Measurements from ENCODE around the gene DDX39A. TPM values are rescaled to one million over a fixed set of nuclear protein-coding genes. Genes with fewer than 3 reads are reported as not detected.
A peak's percentile ranks its signal among the peaks of the same experiment; 100 is the strongest.
"Not testable (repeated sequence)": the region's sequence is repeated elsewhere in the genome, so short reads cannot be mapped to it uniquely, and the experiment has no call there.

DDX39A gene
- total RNA-seq, 1 donor from 2014 or later: 33.4 TPM

- Histone ChIP-seq H3K4me1 (peaks cover 24% of the 10 kb centered on the region), H3K36me3 (no peaks in the 10 kb centered on the region), H3K27me3 (ENCODE audit: low read depth) (no peaks in the 10 kb centered on the region), H3K4me3 (peak overlapping the region; percentile 15), H3K9me3 (replicated peaks) (no peaks in the 10 kb centered on the region), H3K27ac (replicated peaks) (peak overlapping the region; percentile 59)
- intact Hi-C loops (cut with micrococcal nuclease): no loop called here
- DNase-seq: no peak
- TF ChIP-seq, protein P1, sequence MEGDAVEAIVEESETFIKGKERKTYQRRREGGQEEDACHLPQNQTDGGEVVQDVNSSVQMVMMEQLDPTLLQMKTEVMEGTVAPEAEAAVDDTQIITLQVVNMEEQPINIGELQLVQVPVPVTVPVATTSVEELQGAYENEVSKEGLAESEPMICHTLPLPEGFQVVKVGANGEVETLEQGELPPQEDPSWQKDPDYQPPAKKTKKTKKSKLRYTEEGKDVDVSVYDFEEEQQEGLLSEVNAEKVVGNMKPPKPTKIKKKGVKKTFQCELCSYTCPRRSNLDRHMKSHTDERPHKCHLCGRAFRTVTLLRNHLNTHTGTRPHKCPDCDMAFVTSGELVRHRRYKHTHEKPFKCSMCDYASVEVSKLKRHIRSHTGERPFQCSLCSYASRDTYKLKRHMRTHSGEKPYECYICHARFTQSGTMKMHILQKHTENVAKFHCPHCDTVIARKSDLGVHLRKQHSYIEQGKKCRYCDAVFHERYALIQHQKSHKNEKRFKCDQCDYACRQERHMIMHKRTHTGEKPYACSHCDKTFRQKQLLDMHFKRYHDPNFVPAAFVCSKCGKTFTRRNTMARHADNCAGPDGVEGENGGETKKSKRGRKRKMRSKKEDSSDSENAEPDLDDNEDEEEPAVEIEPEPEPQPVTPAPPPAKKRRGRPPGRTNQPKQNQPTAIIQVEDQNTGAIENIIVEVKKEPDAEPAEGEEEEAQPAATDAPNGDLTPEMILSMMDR (IDR thresholded peaks at IDR 0.05; ENCODE audit: borderline replicate concordance): no peak
Observed at GRCh38 chr19:14370169-14370939, 48.8 kb downstream of the DDX39A start.

- intact Hi-C loops (cut with micrococcal nuclease): no loop called here
- DNase-seq: no peak
- H3K4me3 ChIP-seq: peak overlapping the region; percentile 15
Observed at GRCh38 chr19:14369399-14370168, 49.6 kb downstream of the DDX39A start.

GRCh38 chr19:14368011-14368513 is 51.1 kb downstream of the DDX39A start:
- DNase-seq: no peak
- H3K27ac ChIP-seq (replicated peaks): peak overlapping the region; percentile 50
- intact Hi-C loops (cut with micrococcal nuclease): no loop called here
- H3K36me3 ChIP-seq: no peaks in the 10 kb centered on the region
- H3K4me3 ChIP-seq: no peak overlapping the region
- no peaks in the 10 kb centered on the region for H3K27me3 ChIP-seq (ENCODE audit: low read depth)
- H3K4me1 ChIP-seq: peaks cover 29% of the 10 kb centered on the region
- no peaks in the 10 kb centered on the region for H3K9me3 ChIP-seq (replicated peaks)
- TF ChIP-seq, protein P1 (IDR thresholded peaks at IDR 0.05; ENCODE audit: borderline replicate concordance): no peak

More at GRCh38 chr19:14369399-14370168, 49.6 kb downstream of the DDX39A start:
- Histone ChIP-seq H3K9me3 (replicated peaks) (no peaks in the 10 kb centered on the region), H3K4me1 (peaks cover 16% of the 10 kb centered on the region), H3K36me3 (no peaks in the 10 kb centered on the region), H3K27me3 (ENCODE audit: low read depth) (no peaks in the 10 kb centered on the region), H3K27ac (replicated peaks) (peak overlapping the region; percentile 59)
- TF ChIP-seq, protein P1 (IDR thresholded peaks at IDR 0.05; ENCODE audit: borderline replicate concordance): no peak

DNA sequence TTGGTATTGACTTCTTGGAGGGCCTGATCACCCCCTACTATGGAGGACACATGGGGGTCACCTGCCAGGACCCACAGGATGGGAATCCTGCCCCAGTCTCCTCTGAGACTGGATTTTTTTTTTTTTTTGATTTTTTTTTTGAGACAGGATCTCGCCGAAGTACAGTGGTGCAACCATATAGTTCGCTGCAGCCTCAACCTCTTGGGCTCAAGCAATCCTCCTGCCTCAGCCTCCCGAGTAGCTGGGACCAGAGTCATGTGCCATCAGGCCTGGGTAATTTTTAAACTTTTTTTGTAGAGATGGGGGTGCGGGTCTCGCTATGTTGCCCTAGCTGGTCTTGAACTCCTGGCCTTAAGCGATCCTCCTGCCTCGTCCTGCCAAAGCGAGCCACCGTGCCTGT is 52.1 kb downstream of the DDX39A start:
- Histone ChIP-seq H3K4me1 (peaks cover 35% of the 10 kb centered on the region), H3K36me3 (no peaks in the 10 kb centered on the region), H3K9me3 (replicated peaks) (no peaks in the 10 kb centered on the region), H3K4me3 (no peak overlapping the region), H3K27ac (replicated peaks) (no peak overlapping the region), H3K27me3 (ENCODE audit: low read depth) (no peaks in the 10 kb centered on the region)
- intact Hi-C loops (cut with micrococcal nuclease): no loop called here
- TF ChIP-seq, protein P1 (IDR thresholded peaks at IDR 0.05; ENCODE audit: borderline replicate concordance): no peak
- DNase-seq: no peak

GRCh38 chr19:14366529-14366928 is 52.6 kb downstream of the DDX39A start:
- TF ChIP-seq, protein P1 (IDR thresholded peaks at IDR 0.05; ENCODE audit: borderline replicate concordance): no peak
- no peaks in the 10 kb centered on the region for H3K27me3 ChIP-seq (ENCODE audit: low read depth)
- no peak overlapping the region for H3K4me3 ChIP-seq
- H3K4me1 ChIP-seq: peaks cover 35% of the 10 kb centered on the region
- H3K9me3 ChIP-seq (replicated peaks): no peaks in the 10 kb centered on the region
- intact Hi-C loops (cut with micrococcal nuclease): no loop called here
- H3K36me3 ChIP-seq: no peaks in the 10 kb centered on the region
- H3K27ac ChIP-seq (replicated peaks): no peak overlapping the region
- DNase-seq: peak; percentile 58

GRCh38 chr19:14364098-14364443 is 55.1 kb downstream of the DDX39A start:
- DNase-seq; intact Hi-C loops (cut with micrococcal nuclease); H3K36me3 ChIP-seq; H3K27me3 ChIP-seq (ENCODE audit: low read depth); H3K9me3 ChIP-seq (replicated peaks): not testable (repeated sequence)
- peaks cover 24% of the 10 kb centered on the region for H3K4me1 ChIP-seq
- H3K4me3 ChIP-seq: peak overlapping the region; percentile 55
- H3K27ac ChIP-seq (replicated peaks): peak overlapping the region; percentile 84

Measured in left ventricle myocardium inferior (tissue), 1 donor.